ENCODE results near the gene GABPB1. TPM values are rescaled to one million over a fixed set of nuclear protein-coding genes. Genes with fewer than 3 reads are reported as not detected.
"Not testable (repeated sequence)": the region's sequence is repeated elsewhere in the genome, so short reads cannot be mapped to it uniquely, and the experiment has no call there.

Gene GABPB1
- 36.1 TPM for total RNA-seq

- DNase-seq = peak; percentile 95
These were observed at the start of gene GABPB1 for GRCh38 chr15:50354838-50355618. GABPB1 (minus strand) TSS chr15:50355198; CDS start chr15:50309798, 45,400 bp downstream.

GRCh38 chr15:50391561-50391960, 36.6 kb upstream of the GABPB1 start:
- DNase-seq = not testable (repeated sequence)

GRCh38 chr15:50390554-50391264, 35.7 kb upstream of the GABPB1 start:
- DNase-seq = no peak

GRCh38 chr15:50382408-50382807, 27.4 kb upstream of the GABPB1 start:
- not testable (repeated sequence) for DNase-seq

GRCh38 chr15:50381438-50381837, 26.4 kb upstream of the GABPB1 start:
- no peak for DNase-seq

- no peak for DNase-seq
These were observed 25.1 kb upstream of the GABPB1 start for GRCh38 chr15:50380089-50380488.

GRCh38 chr15:50379413-50379812, 24.4 kb upstream of the GABPB1 start:
- not testable (repeated sequence) for DNase-seq

- no peak for DNase-seq
These were observed 23.8 kb upstream of the GABPB1 start for GRCh38 chr15:50378776-50379175.

- no peak for DNase-seq
These were observed 23.1 kb upstream of the GABPB1 start for GRCh38 chr15:50377867-50378751.

- not testable (repeated sequence) for DNase-seq
These were observed 14.6 kb upstream of the GABPB1 start for GRCh38 chr15:50369564-50369963.

- no peak for DNase-seq
These were observed 11.0 kb upstream of the GABPB1 start for GRCh38 chr15:50365971-50366370.

GRCh38 chr15:50365570-50365969, 10.6 kb upstream of the GABPB1 start:
- no peak for DNase-seq

GRCh38 chr15:50363612-50364011, 8.6 kb upstream of the GABPB1 start:
- no peak for DNase-seq

- DNase-seq = no peak
These were observed 6.8 kb upstream of the GABPB1 start for GRCh38 chr15:50361756-50362155.

GRCh38 chr15:50358845-50359244, 3.8 kb upstream of the GABPB1 start:
- no peak for DNase-seq

- peak; percentile 37 for DNase-seq
These were observed 982 bp upstream of the GABPB1 start for GRCh38 chr15:50355980-50356379.

- DNase-seq = no peak
These were observed 564 bp upstream of the GABPB1 start for GRCh38 chr15:50355619-50355905.

- peak; percentile 89 for DNase-seq
These were observed 792 bp downstream of the GABPB1 start for GRCh38 chr15:50353975-50354837.

- DNase-seq = no peak
These were observed 1.6 kb downstream of the GABPB1 start for GRCh38 chr15:50353251-50353974.

- no peak for DNase-seq
These were observed 4.4 kb downstream of the GABPB1 start for GRCh38 chr15:50350621-50351020.

GRCh38 chr15:50345298-50345697, 9.7 kb downstream of the GABPB1 start:
- DNase-seq = no peak

Measured in tongue (tissue), 2 donors.